DOHH2 (cell line): ENCODE measurements around the gene NLGN1.

Experiments used
- CTCF ChIP-seq: fragments of 200-600 bp; sonication (generic); IDR thresholded peaks from one replicate; pipeline ENCODE4 v1.5.1; 2014; ENCODE audit warnings: antibody characterized with exemption, mild to moderate bottlenecking, low read depth, low read length; ENCODE audit not compliant: poor library complexity, severe bottlenecking
- EZH2phosphoT487 ChIP-seq: fragments of 200-600 bp; sonication (generic); IDR thresholded peaks from 2 replicates; pipeline ENCODE4 v1.6.1; 2017; ENCODE audit warnings: borderline replicate concordance, mild to moderate bottlenecking, antibody characterized with exemption, low read length, moderate library complexity, mixed read lengths

DNA sequence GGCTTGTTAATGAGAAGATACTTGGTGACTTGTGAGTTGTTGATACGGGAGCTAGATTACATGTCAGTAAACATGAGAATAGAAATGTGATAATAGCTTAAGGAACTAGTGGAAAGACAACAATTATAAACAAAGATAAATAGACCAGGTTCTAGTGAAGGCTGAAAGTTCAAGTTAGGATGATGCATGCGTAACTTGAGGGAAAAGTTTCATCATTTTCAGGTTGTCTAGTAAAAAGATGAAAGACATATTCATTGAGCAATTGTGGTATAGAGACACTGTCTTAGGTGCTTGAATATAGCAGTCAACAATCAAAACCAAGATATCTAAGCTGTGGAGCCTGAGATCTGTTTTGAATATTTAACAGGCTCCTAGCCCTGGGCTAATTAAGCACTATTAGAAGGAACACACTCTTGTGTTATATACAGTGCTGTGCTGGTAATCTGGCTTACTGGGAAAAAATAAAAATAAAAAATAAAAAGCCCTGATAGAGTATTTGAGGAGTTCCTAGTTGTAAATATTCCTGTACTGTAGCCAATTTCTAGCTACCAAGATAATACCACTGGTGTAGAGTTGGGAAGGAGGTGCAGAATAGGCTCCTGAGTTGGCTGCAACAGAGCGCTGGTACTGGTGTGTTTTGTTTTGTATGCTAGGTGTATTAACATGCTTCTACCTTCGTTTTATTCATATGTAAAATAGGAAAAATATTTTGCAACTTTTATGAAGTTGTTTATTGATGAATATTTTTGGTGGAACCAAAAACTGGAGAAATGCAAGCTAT, 68.5 kb downstream of the NLGN1 start:
- TF ChIP-seq CTCF (no peak), EZH2phosphoT487 (no peak)
